SK-N-SH (cell line): ENCODE data around the gene UCMA. TPM values are rescaled to one million over a fixed set of nuclear protein-coding genes. Genes with fewer than 3 reads are reported as not detected.

Source experiments
- CTCF ChIA-PET: fragments of 300-600, 350-600 bp; formaldehyde crosslinking; extraction: SDS; loops from one replicate; lab custom pipeline; 2021; lab: Yijun Ruan, JAX
- POLR2A ChIA-PET: fragments of 350-600 bp; sonication (Branson Sonifier 250); formaldehyde crosslinking; extraction: SDS; loops from one replicate; lab custom pipeline; 2020; ENCODE audit warnings: antibody characterized with exemption, inconsistent platforms; lab: Yijun Ruan, JAX
- DNase-seq: peaks from one replicate; pipeline ENCODE4 v3.0.0; 2012
- H2AFZ ChIP-seq: fragments of 200-600 bp; sonication (generic); 2 replicates; pipeline ENCODE4 v1.8.1; 2016; ENCODE audit warnings: antibody characterized with exemption, mild to moderate bottlenecking, low read depth
- H3F3A ChIP-seq: fragments of 200-600 bp; sonication (generic); replicated peaks from 2 replicates; pipeline ENCODE3; 2016; ENCODE audit warnings: antibody characterized with exemption, mild to moderate bottlenecking; ENCODE audit not compliant: insufficient read depth
- H3K27ac ChIP-seq, 2 experiments: fragments of 200-500 bp in 1 of 2; fragments of 200-600 bp in 1 of 2; sonication (Bioruptor generic) in 1 of 2; sonication (generic), shearing (Covaris generic) in 1 of 2; 2 replicates each; pipeline versions ENCODE4 v1.5.1 to v1.6.1; 2014 to 2016; ENCODE audit warnings: low read depth in 2 of 2, inconsistent platforms in 1 of 2, low read length in 1 of 2, mild to moderate bottlenecking in 1 of 2, mixed read lengths in 1 of 2
- H3K27me3 ChIP-seq: fragments of 200-600 bp; sonication (generic), shearing (Covaris generic); 2 replicates; pipeline ENCODE4 v1.6.1; 2016; ENCODE audit warnings: mixed run types; ENCODE audit not compliant: insufficient read depth
- H3K36me3 ChIP-seq, 2 experiments: fragments of 200-500 bp in 1 of 2; fragments of 200-600 bp in 1 of 2; sonication (Bioruptor generic) in 1 of 2; sonication (generic) in 1 of 2; replicated peaks in 1 of 2; 2 replicates each; pipeline versions ENCODE3 to v1.5.1; 2014 to 2016; ENCODE audit warnings: low read length in 1 of 2, mild to moderate bottlenecking in 1 of 2; ENCODE audit not compliant: insufficient read depth in 2 of 2, control insufficient read depth in 1 of 2
- H3K4me1 ChIP-seq, 2 experiments: fragments of 200-500 bp in 1 of 2; fragments of 200-600 bp in 1 of 2; sonication (Bioruptor generic) in 1 of 2; sonication (generic), shearing (Covaris generic) in 1 of 2; 2 replicates each; pipeline versions ENCODE4 v1.5.1 to v1.6.1; 2014 to 2016; ENCODE audit warnings: low read depth in 1 of 2, low read length in 1 of 2, mixed run types in 1 of 2; ENCODE audit not compliant: insufficient read depth in 2 of 2, control insufficient read depth in 1 of 2
- H3K4me2 ChIP-seq: fragments of 200-600 bp; sonication (generic), shearing (Covaris generic); 2 replicates; pipeline ENCODE4 v1.6.1; 2017; ENCODE audit warnings: mixed run types
- H3K4me3 ChIP-seq, 2 experiments: fragments of 200-500 bp in 1 of 2; fragments of 200-600 bp in 1 of 2; sonication (Bioruptor generic) in 1 of 2; sonication (generic), shearing (Covaris generic) in 1 of 2; 2 replicates each; pipeline versions ENCODE4 v1.5.1 to v1.8.1; 2014 to 2016; ENCODE audit warnings: low read depth in 2 of 2, inconsistent platforms in 1 of 2, low read length in 1 of 2, mild to moderate bottlenecking in 1 of 2, mixed read lengths in 1 of 2, moderate library complexity in 1 of 2
- H3K79me2 ChIP-seq: fragments of 200-600 bp; sonication (generic); 2 replicates; pipeline ENCODE4 v1.8.1; 2017; ENCODE audit warnings: mild to moderate bottlenecking; ENCODE audit not compliant: insufficient read depth
- H3K9ac ChIP-seq: fragments of 200-600 bp; sonication (generic); 2 replicates; pipeline ENCODE4 v1.6.1; 2017; ENCODE audit warnings: mixed run types
- H3K9me2 ChIP-seq: fragments of 200-600 bp; sonication (generic); 2 replicates; pipeline ENCODE4 v1.6.1; 2017; ENCODE audit warnings: mixed run types
- H3K9me3 ChIP-seq: fragments of 200-600 bp; sonication (generic); 2 replicates; pipeline ENCODE4 v1.6.1; 2017; ENCODE audit warnings: mixed run types, mild to moderate bottlenecking, moderate library complexity
- H4K20me1 ChIP-seq: fragments of 200-600 bp; sonication (generic); 2 replicates; pipeline ENCODE4 v1.6.1; 2017; ENCODE audit warnings: mild to moderate bottlenecking, mixed run types; ENCODE audit not compliant: insufficient read depth
- CHD2 ChIP-seq: fragments of 150-350 bp; IDR thresholded peaks from 2 replicates; pipeline ENCODE4 v1.6.1; 2018; ENCODE audit warnings: low read length; ENCODE audit not compliant: partially characterized antibody
- EP300 ChIP-seq, 2 experiments: IDR thresholded peaks; 2 replicates each; pipeline versions ENCODE4 v1.4.0 to v1.6.1; 2012; ENCODE audit warnings: borderline replicate concordance in 1 of 2, low read depth in 1 of 2, low read length in 1 of 2
- EZH2phosphoT487 ChIP-seq: fragments of 200-600 bp; sonication (generic); IDR thresholded peaks from 2 replicates; pipeline ENCODE4 v1.6.1; 2017; ENCODE audit warnings: low read depth, mixed run types, mild to moderate bottlenecking, antibody characterized with exemption, moderate library complexity, borderline replicate concordance
- FOSL2 ChIP-seq: IDR thresholded peaks from 2 replicates; pipeline ENCODE4 v1.4.0; 2012; ENCODE audit warnings: low read depth, mild to moderate bottlenecking, moderate library complexity, borderline replicate concordance
- FOXJ3 ChIP-seq: sonication (generic); formaldehyde crosslinking; IDR thresholded peaks from 2 replicates; pipeline ENCODE4 v1.5.1; 2020; ENCODE audit warnings: mild to moderate bottlenecking, missing genetic modification reagents
- FOXM1 ChIP-seq: IDR thresholded peaks from 2 replicates; pipeline ENCODE4 v1.4.0; 2012; ENCODE audit warnings: low read depth, mild to moderate bottlenecking
- GATA2 ChIP-seq: sonication (generic); formaldehyde crosslinking; IDR thresholded peaks from 2 replicates; pipeline ENCODE4 v1.5.0; 2020; ENCODE audit warnings: mild to moderate bottlenecking, missing genetic modification reagents
- IRF3 ChIP-seq: fragments of 150-350 bp; IDR thresholded peaks from 2 replicates; pipeline ENCODE4 v1.6.1; 2016; ENCODE audit warnings: mild to moderate bottlenecking, low read depth, low read length
- MAX ChIP-seq: IDR thresholded peaks from 2 replicates; pipeline ENCODE4 v1.4.0; 2012; ENCODE audit warnings: low read depth
- NRF1 ChIP-seq: IDR thresholded peaks from 2 replicates; pipeline ENCODE4 v1.6.1; 2012; ENCODE audit warnings: low read depth, mild to moderate bottlenecking, low read length
- PBX3 ChIP-seq: IDR thresholded peaks from 2 replicates; pipeline ENCODE4; 2012
- POLR2AphosphoS5 ChIP-seq: IDR thresholded peaks from 2 replicates; pipeline ENCODE4 v1.6.1; 2012; ENCODE audit warnings: low read depth, low read length
- RCOR1 ChIP-seq: fragments of 150-350 bp; IDR thresholded peaks from 2 replicates; pipeline ENCODE4 v1.6.1; 2017; ENCODE audit warnings: antibody characterized with exemption, low read length
- REST ChIP-seq: IDR thresholded peaks from 2 replicates; pipeline ENCODE4 v1.6.1; 2012; ENCODE audit warnings: mild to moderate bottlenecking, low read depth, low read length, moderate library complexity
- RXRA ChIP-seq: IDR thresholded peaks from 2 replicates; pipeline ENCODE4 v1.4.0; 2012; ENCODE audit warnings: low read depth, mild to moderate bottlenecking, borderline replicate concordance
- TCF12 ChIP-seq: IDR thresholded peaks from 2 replicates; pipeline ENCODE4 v1.4.0; 2012
- YY1 ChIP-seq: IDR thresholded peaks from 2 replicates; pipeline ENCODE4 v1.4.0; 2012; ENCODE audit warnings: low read depth, mild to moderate bottlenecking
- ZBTB33 ChIP-seq: IDR thresholded peaks from 2 replicates; pipeline ENCODE4 v1.4.0; 2012; ENCODE audit warnings: low read depth, borderline replicate concordance
- WGBS: methylation state at CpG from one replicate; pipeline ENCODE4 v1.1.6; 2017; ENCODE audit warnings: low lambda C conversion rate; 5-methylcytosine and 5-hydroxymethylcytosine counted together
- polyA plus RNA-seq, 3 experiments: library from polyadenylated mRNA; depleted of rRNA; stranded (reverse); fragments of >200 nt; gene quantifications; 2 replicates each; pipeline ENCODE4 v1.2.3, GENCODE V29; 2012

The UCMA gene
- polyA plus RNA-seq, 1 of the 3 experiments (the other 2 are of a cell fraction) = not detected

- H3K9ac ChIP-seq = no peak overlapping the region
- H3F3A ChIP-seq = no peaks in the 10 kb centered on the region
- no peak overlapping the region for H3K4me2 ChIP-seq
- DNase-seq = no peak
- WGBS = 73% methylated on average over 4 of the region's 4 CpGs
- CTCF ChIA-PET = no interaction called here
- no peaks in the 10 kb centered on the region for H3K9me2 ChIP-seq
- peaks cover 0 to 5% of the 10 kb centered on the region in 2 experiments; a peak in 1 of 4 replicates for H3K4me1 ChIP-seq
- no peaks in the 10 kb centered on the region for H3K36me3 ChIP-seq
- POLR2A ChIA-PET = no interaction called here
- TF ChIP-seq EZH2phosphoT487 (no peak), FOXM1 (no peak), IRF3 (no peak)
- H4K20me1 ChIP-seq = no peaks in the 10 kb centered on the region
- H3K27ac ChIP-seq = no peak overlapping the region
- no peaks in the 10 kb centered on the region for H3K27me3 ChIP-seq
- no peak overlapping the region for H3K4me3 ChIP-seq
- no peaks in the 10 kb centered on the region for H3K79me2 ChIP-seq
- no peak overlapping the region for H2AFZ ChIP-seq
- H3K9me3 ChIP-seq = no peaks in the 10 kb centered on the region
Measured at GRCh38 chr10:13268310-13268709, 34.1 kb upstream of the UCMA start.

- no peaks in the 10 kb centered on the region for H3K36me3 ChIP-seq
- no peak for TF ChIP-seq GATA2
- TF ChIP-seq EP300 (IDR thresholded peaks at IDR 0.05; ENCODE audit: borderline replicate concordance in 1 of 2, low read depth in 1 of 2, low read length in 1 of 2) = no peak
- TF ChIP-seq POLR2AphosphoS5 = no peak
- no peak for TF ChIP-seq REST
- no peak for TF ChIP-seq MAX
- no peak for TF ChIP-seq TCF12
- no peak for TF ChIP-seq RCOR1
- TF ChIP-seq RXRA = no peak
- no peak for TF ChIP-seq YY1
- TF ChIP-seq FOSL2 = no peak
- TF ChIP-seq ZBTB33 = no peak
- no peak for TF ChIP-seq NRF1
- TF ChIP-seq FOXJ3 = no peak
- no peak for TF ChIP-seq CHD2
- TF ChIP-seq PBX3 = no peak
- H4K20me1 ChIP-seq = no peaks in the 10 kb centered on the region
- H3K4me1 ChIP-seq = no peaks in the 10 kb centered on the region
- ChIA-PET CTCF (interaction anchor here (1.6 kb wide), 1 partner anchor 39 kb away, joined by 4 read pairs; no protein-coding TSS in a partner anchor), POLR2A (no interaction called here)
- no peak for DNase-seq
- H3K4me3 ChIP-seq = no peak overlapping the region
- H3K9ac ChIP-seq = no peak overlapping the region
- no peak overlapping the region for H3K27ac ChIP-seq
- no peak overlapping the region for H2AFZ ChIP-seq
- H3K27me3 ChIP-seq = no peaks in the 10 kb centered on the region
- WGBS = 75% methylated on average over 7 of the region's 7 CpGs
- H3K9me3 ChIP-seq = no peaks in the 10 kb centered on the region
- H3K9me2 ChIP-seq = no peaks in the 10 kb centered on the region
- H3K4me2 ChIP-seq = no peak overlapping the region
- H3K79me2 ChIP-seq = no peaks in the 10 kb centered on the region
- no peaks in the 10 kb centered on the region for H3F3A ChIP-seq
Measured at GRCh38 chr10:13263591-13263990, 29.4 kb upstream of the UCMA start.
